ENCODE data around the gene PPFIBP1. TPM values are rescaled to one million over a fixed set of nuclear protein-coding genes. Genes with fewer than 3 reads are reported as not detected.

The PPFIBP1 gene
- 10 to 100 TPM; 34.4 to 86.5 (median 84.0) TPM for total RNA-seq

DNA sequence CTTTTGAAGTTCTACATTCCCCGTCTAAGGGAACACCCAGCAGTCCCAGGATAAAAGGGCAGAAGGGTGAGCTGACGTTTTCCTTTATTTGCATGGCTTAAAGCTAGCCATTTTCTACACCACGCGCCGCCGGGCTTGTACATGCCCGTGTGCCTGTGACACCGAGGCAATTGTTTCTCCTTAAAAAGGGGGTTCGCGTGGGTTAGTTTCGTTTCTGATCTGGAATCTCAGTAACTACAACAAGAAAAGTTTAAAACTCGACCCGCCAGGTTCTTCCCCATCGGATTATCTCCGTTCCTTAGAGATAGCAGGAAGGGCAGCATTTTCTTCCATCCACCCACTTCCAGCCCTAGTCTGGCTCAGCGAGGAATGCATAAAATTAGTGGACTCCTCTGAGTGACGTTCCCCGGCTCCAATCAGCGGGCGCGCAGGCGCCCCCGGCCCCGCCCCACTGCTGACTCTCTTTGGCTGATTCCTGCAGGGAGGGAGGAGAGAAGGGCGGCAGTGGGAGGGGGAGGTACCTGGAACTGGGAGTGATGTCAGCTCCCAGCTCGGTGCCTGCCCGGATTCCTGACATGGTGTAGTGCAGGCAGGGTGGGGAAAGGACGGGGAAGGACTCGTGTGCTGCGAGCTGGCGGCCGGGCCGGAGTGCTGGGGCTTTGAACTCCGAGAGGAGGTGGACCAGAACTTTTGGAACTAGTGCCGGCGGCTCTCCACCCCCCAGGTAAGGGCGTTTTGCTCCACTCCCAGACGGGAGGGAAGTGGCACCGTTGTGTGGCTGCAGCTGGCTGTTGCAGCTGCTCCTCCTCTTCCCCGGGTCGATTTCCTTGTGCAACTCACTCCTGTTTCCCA, at the start of gene PPFIBP1:
TSS of gene PPFIBP1 (plus strand) at position 565 of the 852 bp plus-strand sequence. CDS start 109,191 bp downstream, outside the sequence.
- TF ChIP-seq POLR2A (IDR thresholded peaks at IDR 0.05) = peak; percentile 89
- TF ChIP-seq, protein P1, sequence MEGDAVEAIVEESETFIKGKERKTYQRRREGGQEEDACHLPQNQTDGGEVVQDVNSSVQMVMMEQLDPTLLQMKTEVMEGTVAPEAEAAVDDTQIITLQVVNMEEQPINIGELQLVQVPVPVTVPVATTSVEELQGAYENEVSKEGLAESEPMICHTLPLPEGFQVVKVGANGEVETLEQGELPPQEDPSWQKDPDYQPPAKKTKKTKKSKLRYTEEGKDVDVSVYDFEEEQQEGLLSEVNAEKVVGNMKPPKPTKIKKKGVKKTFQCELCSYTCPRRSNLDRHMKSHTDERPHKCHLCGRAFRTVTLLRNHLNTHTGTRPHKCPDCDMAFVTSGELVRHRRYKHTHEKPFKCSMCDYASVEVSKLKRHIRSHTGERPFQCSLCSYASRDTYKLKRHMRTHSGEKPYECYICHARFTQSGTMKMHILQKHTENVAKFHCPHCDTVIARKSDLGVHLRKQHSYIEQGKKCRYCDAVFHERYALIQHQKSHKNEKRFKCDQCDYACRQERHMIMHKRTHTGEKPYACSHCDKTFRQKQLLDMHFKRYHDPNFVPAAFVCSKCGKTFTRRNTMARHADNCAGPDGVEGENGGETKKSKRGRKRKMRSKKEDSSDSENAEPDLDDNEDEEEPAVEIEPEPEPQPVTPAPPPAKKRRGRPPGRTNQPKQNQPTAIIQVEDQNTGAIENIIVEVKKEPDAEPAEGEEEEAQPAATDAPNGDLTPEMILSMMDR (IDR thresholded peaks at IDR 0.05) = peak in 2 of 3 donors; percentile 28 to 48
- peak; percentile 84 to 88 (median 85) for TF ChIP-seq POLR2AphosphoS5 (IDR thresholded peaks at IDR 0.05)
- peak within 1 kb of the TSS; percentile 67 to 85 (median 78) for H3K4me3 ChIP-seq
- no peaks in the 10 kb centered on the region for H3K9me3 ChIP-seq
- H3K4me1 ChIP-seq = no peaks in the 10 kb centered on the region
- no peaks in the 10 kb centered on the region for H3K27me3 ChIP-seq
- peak; percentile 99 to 100 for DNase-seq (ENCODE audit: low spot score in 2 of 2)
- no peaks in the 10 kb centered on the region for H3K36me3 ChIP-seq
- intact Hi-C loops (cut with DNase I; ENCODE audit: low total_unique reads) = no loop called here
- H3K27ac ChIP-seq = peak within 1 kb of the TSS; percentile 93 to 98

DNA sequence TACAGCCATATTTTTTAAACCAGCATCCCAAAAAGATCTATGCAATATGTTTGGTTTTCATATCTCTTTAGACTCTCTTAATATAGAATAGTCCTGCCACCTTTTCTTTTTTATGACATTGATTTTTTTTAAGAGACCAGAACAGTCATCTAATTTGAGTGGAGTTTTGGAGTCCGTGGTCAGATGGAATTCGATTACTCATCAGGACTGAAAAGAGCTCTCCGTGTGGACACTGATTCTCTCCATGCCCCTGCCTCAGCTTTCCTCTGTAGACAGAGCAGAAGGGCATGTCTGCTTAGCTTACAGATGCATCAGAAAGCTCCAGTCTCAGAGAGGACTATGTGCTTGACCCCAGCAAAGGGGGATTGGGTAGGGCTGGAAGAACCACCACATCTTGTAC, 49.7 kb upstream of the PPFIBP1 start:
- H3K9me3 ChIP-seq = peaks cover 8 to 26% of the 10 kb centered on the region in 2 donors
- no peaks in the 10 kb centered on the region for H3K4me1 ChIP-seq
- TF ChIP-seq POLR2AphosphoS5 (IDR thresholded peaks at IDR 0.05) (no peak), POLR2A (IDR thresholded peaks at IDR 0.05) (no peak)
- TF ChIP-seq, protein P1 (IDR thresholded peaks at IDR 0.05) = no peak
- H3K4me3 ChIP-seq = no peak overlapping the region
- no peaks in the 10 kb centered on the region for H3K27me3 ChIP-seq
- intact Hi-C loops (cut with DNase I; ENCODE audit: low total_unique reads) = no loop called here
- H3K36me3 ChIP-seq = no peaks in the 10 kb centered on the region
- peak overlapping the region in 1 of 2 donors; percentile 16 for H3K27ac ChIP-seq
- no peak for DNase-seq (ENCODE audit: low spot score in 2 of 2)

DNA sequence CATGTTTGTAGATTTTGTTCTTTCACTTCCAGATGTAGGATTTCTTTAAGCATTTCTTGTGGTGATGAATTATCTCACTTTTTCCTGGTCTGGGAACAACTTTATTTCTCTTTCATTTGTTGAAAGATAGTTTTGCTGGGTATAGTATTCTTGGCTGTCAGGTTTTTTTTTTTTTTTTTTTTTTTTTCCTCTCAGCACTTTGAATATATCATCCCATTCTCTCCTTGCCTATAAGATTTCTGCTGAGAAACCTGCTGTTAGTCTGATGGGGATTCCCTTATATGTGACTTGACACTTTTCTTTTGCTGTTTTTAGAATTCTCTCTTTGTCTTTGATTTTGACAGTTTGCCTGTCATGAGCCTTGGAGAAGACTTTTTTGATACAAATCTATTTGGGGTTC, 47.0 kb upstream of the PPFIBP1 start:
- H3K4me3 ChIP-seq = no peak overlapping the region
- H3K36me3 ChIP-seq = no peaks in the 10 kb centered on the region
- H3K4me1 ChIP-seq = no peaks in the 10 kb centered on the region
- H3K27ac ChIP-seq = no peak overlapping the region
- H3K27me3 ChIP-seq = no peaks in the 10 kb centered on the region
- H3K9me3 ChIP-seq = peaks cover 8 to 26% of the 10 kb centered on the region in 2 donors
- no peak for DNase-seq (ENCODE audit: low spot score in 2 of 2)
- TF ChIP-seq POLR2A (IDR thresholded peaks at IDR 0.05) = no peak
- no peak for TF ChIP-seq POLR2AphosphoS5 (IDR thresholded peaks at IDR 0.05)
- TF ChIP-seq, protein P1 (IDR thresholded peaks at IDR 0.05) = no peak
- intact Hi-C loops (cut with DNase I; ENCODE audit: low total_unique reads) = no loop called here

DNA sequence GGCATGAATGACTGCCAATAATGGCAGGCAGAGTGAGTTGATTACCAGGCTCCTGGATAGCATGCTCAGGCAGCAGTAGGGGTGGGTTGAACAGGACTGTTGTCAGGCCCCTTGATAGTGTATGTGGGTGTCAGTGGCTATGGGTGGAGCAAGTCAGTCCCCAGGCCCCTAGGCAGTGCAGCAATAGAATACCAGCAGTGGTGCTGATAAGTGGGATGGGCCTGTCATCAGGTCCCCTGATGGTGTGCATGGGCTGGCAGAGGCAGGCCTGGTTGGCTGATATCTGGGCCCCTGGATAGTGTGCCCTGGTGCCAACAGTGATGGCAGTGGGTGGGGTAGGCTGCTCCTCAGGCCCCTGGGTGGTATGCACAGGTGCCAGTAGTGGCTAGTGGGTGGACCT, 45.1 kb upstream of the PPFIBP1 start:
- TF ChIP-seq POLR2A (IDR thresholded peaks at IDR 0.05) = no peak
- no peak for TF ChIP-seq POLR2AphosphoS5 (IDR thresholded peaks at IDR 0.05)
- TF ChIP-seq, protein P1 (IDR thresholded peaks at IDR 0.05) = no peak
- H3K27me3 ChIP-seq = no peaks in the 10 kb centered on the region
- no peak overlapping the region for H3K4me3 ChIP-seq
- H3K4me1 ChIP-seq = no peaks in the 10 kb centered on the region
- peaks cover 8 to 26% of the 10 kb centered on the region in 2 donors for H3K9me3 ChIP-seq
- H3K27ac ChIP-seq = no peak overlapping the region
- intact Hi-C loops (cut with DNase I; ENCODE audit: low total_unique reads) = no loop called here
- no peaks in the 10 kb centered on the region for H3K36me3 ChIP-seq
- no peak for DNase-seq (ENCODE audit: low spot score in 2 of 2)

DNA sequence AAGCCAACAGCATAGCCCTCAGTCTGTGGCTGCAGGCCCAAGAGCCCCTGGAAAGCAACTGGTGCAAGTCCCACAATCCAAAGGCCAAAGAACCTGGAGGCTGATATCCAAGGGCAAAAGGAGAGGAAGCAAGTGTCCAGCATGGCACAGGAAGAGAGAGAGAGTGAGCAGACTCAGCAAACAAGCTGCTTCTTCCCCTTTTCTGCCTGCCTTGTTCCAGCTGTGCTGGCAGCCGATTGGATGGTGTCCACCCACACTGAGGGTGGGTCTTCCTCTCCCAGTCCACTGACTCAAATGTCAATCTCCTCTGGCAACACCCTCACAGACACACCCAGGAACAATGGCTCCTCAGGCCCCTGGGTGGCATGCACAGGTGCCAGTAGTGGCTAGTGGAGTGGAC, 44.0 kb upstream of the PPFIBP1 start:
- no peaks in the 10 kb centered on the region for H3K27me3 ChIP-seq
- no peaks in the 10 kb centered on the region for H3K4me1 ChIP-seq
- H3K27ac ChIP-seq = no peak overlapping the region
- TF ChIP-seq POLR2AphosphoS5 (IDR thresholded peaks at IDR 0.05) (no peak), POLR2A (IDR thresholded peaks at IDR 0.05) (no peak)
- TF ChIP-seq, protein P1 (IDR thresholded peaks at IDR 0.05) = no peak
- intact Hi-C loops (cut with DNase I; ENCODE audit: low total_unique reads) = no loop called here
- no peak for DNase-seq (ENCODE audit: low spot score in 2 of 2)
- H3K9me3 ChIP-seq = peaks cover 8 to 26% of the 10 kb centered on the region in 2 donors
- no peaks in the 10 kb centered on the region for H3K36me3 ChIP-seq
- H3K4me3 ChIP-seq = no peak overlapping the region

Data from breast epithelium (tissue), 4 donors.